ENCODE data around the gene FBXO39. TPM values are rescaled to one million over a fixed set of nuclear protein-coding genes. Genes with fewer than 3 reads are reported as not detected.

The FBXO39 gene
- total RNA-seq, 1 experiment from 2014 or later, result not detected

DNA sequence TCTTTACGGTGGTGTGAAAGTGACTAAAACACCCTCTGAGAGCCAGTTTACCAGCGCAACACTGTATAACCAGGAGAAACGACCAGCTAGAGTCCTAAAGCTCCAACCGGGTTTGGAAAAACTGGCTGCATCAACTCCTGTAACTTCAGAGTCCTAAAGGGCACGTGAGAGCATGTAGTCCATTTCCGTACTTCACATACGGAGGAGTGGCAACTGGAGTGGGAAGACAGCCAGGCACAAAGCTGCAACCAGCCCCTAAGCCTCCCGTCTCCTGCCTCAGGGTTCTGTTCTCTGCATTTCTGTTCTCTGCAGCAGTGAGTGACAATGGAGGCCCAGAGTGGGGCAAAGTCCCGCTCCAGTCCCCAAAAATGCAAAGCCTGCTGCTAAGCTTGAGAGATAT, 36.3 kb downstream of the FBXO39 start:
- no peaks in the 10 kb centered on the region for H3K9me3 ChIP-seq (ENCODE audit: control insufficient read depth in 1 of 2, insufficient read depth in 1 of 2, low read depth in 1 of 2, low read length in 2 of 2)
- H3K36me3 ChIP-seq (ENCODE audit: control insufficient read depth in 1 of 2, insufficient read depth in 2 of 2, low read length in 2 of 2), result no peaks in the 10 kb centered on the region
- no peak overlapping the region for H2AFZ ChIP-seq (ENCODE audit: low read depth, low read length, poor library complexity, severe bottlenecking)
- H3K27ac ChIP-seq (ENCODE audit: low read depth, low read length), result no peak overlapping the region
- no peak for TF ChIP-seq TCF7L2 (IDR thresholded peaks at IDR 0.05; ENCODE audit: borderline replicate concordance, extremely low read depth, insufficient read depth, insufficient read length)
- no peak for TF ChIP-seq FOSL1 (IDR thresholded peaks at IDR 0.05; ENCODE audit: low read depth)
- TF ChIP-seq, protein P1, sequence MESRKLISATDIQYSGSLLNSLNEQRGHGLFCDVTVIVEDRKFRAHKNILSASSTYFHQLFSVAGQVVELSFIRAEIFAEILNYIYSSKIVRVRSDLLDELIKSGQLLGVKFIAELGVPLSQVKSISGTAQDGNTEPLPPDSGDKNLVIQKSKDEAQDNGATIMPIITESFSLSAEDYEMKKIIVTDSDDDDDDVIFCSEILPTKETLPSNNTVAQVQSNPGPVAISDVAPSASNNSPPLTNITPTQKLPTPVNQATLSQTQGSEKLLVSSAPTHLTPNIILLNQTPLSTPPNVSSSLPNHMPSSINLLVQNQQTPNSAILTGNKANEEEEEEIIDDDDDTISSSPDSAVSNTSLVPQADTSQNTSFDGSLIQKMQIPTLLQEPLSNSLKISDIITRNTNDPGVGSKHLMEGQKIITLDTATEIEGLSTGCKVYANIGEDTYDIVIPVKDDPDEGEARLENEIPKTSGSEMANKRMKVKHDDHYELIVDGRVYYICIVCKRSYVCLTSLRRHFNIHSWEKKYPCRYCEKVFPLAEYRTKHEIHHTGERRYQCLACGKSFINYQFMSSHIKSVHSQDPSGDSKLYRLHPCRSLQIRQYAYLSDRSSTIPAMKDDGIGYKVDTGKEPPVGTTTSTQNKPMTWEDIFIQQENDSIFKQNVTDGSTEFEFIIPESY (IDR thresholded peaks at IDR 0.05; ENCODE audit: extremely low read depth, insufficient replicate concordance, low read length), result no peak
- TF ChIP-seq EZH2 (IDR thresholded peaks at IDR 0.05), result no peak
- no peak for TF ChIP-seq EGR1 (IDR thresholded peaks at IDR 0.05; ENCODE audit: low read depth)
- no peak for TF ChIP-seq ZNF274 (IDR thresholded peaks at IDR 0.05; ENCODE audit: low read depth, low read length)
- no peak for TF ChIP-seq YY1 (IDR thresholded peaks at IDR 0.05; ENCODE audit: extremely low read depth, insufficient replicate concordance, low read depth, low read length)
- no peak for TF ChIP-seq CBX3 (IDR thresholded peaks at IDR 0.05; ENCODE audit: low read depth)
- no peak for TF ChIP-seq POLR2AphosphoS5 (IDR thresholded peaks at IDR 0.05; ENCODE audit: low read depth, low read length)
- TF ChIP-seq JUND (IDR thresholded peaks at IDR 0.05), result no peak
- no peak for TF ChIP-seq SP1 (IDR thresholded peaks at IDR 0.05; ENCODE audit: low read depth)
- no peak for TF ChIP-seq POLR2A (IDR thresholded peaks at IDR 0.05; ENCODE audit: borderline replicate concordance, extremely low read depth, insufficient read depth, insufficient read length)
- TF ChIP-seq EZH2phosphoT487 (IDR thresholded peaks at IDR 0.05; ENCODE audit: borderline replicate concordance), result no peak
- ChIA-PET CTCF (no interaction called here), RAD21 (ENCODE audit: low non-redundant PET in 1 of 2, low total read pairs in 2 of 2, uncharacterized antibody in 2 of 2, unreplicated experiment in 2 of 2) (no interaction called here), POLR2A (no interaction called here)
- H3K27me3 ChIP-seq (ENCODE audit: insufficient read depth, low read length), result no peaks in the 10 kb centered on the region
- no peaks in the 10 kb centered on the region for H3K4me1 ChIP-seq (ENCODE audit: control insufficient read depth in 1 of 2, insufficient read depth in 2 of 2, low read length in 2 of 2)
- H3K4me3 ChIP-seq (replicated peaks in 1 of 2; ENCODE audit: low read depth in 1 of 2, low read length in 2 of 2), result no peak overlapping the region
- no peaks in the 10 kb centered on the region for H3K9me2 ChIP-seq (ENCODE audit: insufficient read depth)
- ATAC-seq (no peak), DNase-seq (ENCODE audit: low read depth, low spot score) (no peak)
- no peak overlapping the region for H3K4me2 ChIP-seq (ENCODE audit: low read length)
- H3K9ac ChIP-seq (ENCODE audit: low read length), result no peak overlapping the region
- H3K79me2 ChIP-seq (ENCODE audit: insufficient read depth, low read length), result no peaks in the 10 kb centered on the region; the same call in 1 of the 2 replicates
- no TSS peak for BruUV-seq (replicated peaks)
- no peaks in the 10 kb centered on the region for H4K20me1 ChIP-seq (ENCODE audit: insufficient read depth)
- intact Hi-C loops (cut with micrococcal nuclease), result no loop called here
